RWPE1 (cell line): ENCODE data around the gene SPOP.

Experiments used
- CTCF ChIA-PET: fragments of 350-600 bp; sonication (Branson Sonifier 250); formaldehyde crosslinking; extraction: SDS; loops from one replicate; lab custom pipeline; 2021; lab: Yijun Ruan, JAX
- POLR2A ChIA-PET: fragments of 400-600 bp; formaldehyde crosslinking; extraction: SDS; loops from one replicate; lab custom pipeline; 2020; ENCODE audit warnings: antibody characterized with exemption; ENCODE audit not compliant: low non-redundant PET; lab: Yijun Ruan, JAX
- DNase-seq: peaks from one replicate; pipeline ENCODE4 v3.0.0; 2012; ENCODE audit warnings: low spot score
- H3K27ac ChIP-seq: fragments of 450-650 bp; 2 replicates; pipeline ENCODE4 v1.5.1; 2017
- CTCF ChIP-seq: fragments of 450-650 bp; conservative IDR thresholded peaks from 2 replicates; pipeline ENCODE4 v1.5.1; 2017; ENCODE audit warnings: low read depth, mild to moderate bottlenecking

Gene SPOP

GRCh38 chr17:49692751-49693150 lies 14.9 kb upstream of the SPOP start:
- CTCF ChIA-PET = interaction anchor here (0.6 kb wide), 1 partner anchor 31 kb away, joined by 3 read pairs; no protein-coding TSS in a partner anchor
- POLR2A ChIA-PET = no interaction called here
- DNase-seq = no peak
- H3K27ac ChIP-seq = no peak overlapping the region
- TF ChIP-seq CTCF = no peak

DNA sequence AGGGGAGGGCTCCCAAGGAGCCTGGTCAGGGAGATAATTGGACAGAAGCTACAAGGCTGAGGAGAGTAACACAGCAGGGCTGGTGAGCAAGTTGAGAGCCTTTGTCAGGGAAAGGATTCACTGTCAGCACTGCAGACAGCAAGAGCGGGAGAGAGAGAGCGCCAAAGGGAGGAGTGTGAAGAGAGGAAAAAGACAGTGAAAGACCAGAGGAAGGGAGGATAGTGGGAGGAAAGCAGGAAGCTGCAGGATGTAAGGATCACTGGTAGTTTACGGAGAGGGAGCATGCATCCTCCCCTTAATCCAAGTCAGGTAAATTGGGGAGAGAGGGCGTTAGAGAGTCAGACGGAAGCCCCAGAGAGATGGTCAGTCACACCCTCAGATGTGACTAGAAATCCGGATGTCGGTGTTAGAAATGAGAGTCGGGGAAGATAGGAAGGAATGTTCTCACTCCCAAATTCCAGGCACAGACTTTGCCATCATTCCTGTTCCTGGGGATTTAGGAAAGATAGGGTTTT lies 13.8 kb upstream of the SPOP start:
- CTCF ChIA-PET = interaction anchor here (1.4 kb wide), 1 partner anchor 124 kb away, joined by 7 read pairs; no protein-coding TSS in a partner anchor
- POLR2A ChIA-PET = no interaction called here
- no peak for TF ChIP-seq CTCF
- H3K27ac ChIP-seq = no peak overlapping the region
- no peak for DNase-seq

GRCh38 chr17:49691086-49691676 lies 13.3 kb upstream of the SPOP start:
- ChIA-PET CTCF (interaction anchor here (1.4 kb wide), 1 partner anchor 124 kb away, joined by 7 read pairs; no protein-coding TSS in a partner anchor), POLR2A (no interaction called here)
- H3K27ac ChIP-seq = no peak overlapping the region
- TF ChIP-seq CTCF = no peak
- no peak for DNase-seq

GRCh38 chr17:49690256-49690655 lies 12.4 kb upstream of the SPOP start:
- POLR2A ChIA-PET = no interaction called here
- TF ChIP-seq CTCF = no peak
- no peak for DNase-seq
- CTCF ChIA-PET = interaction anchor here (0.6 kb wide), 1 partner anchor 114 kb away, joined by 3 read pairs; no protein-coding TSS in a partner anchor
- no peak overlapping the region for H3K27ac ChIP-seq

- no peak for DNase-seq
- TF ChIP-seq CTCF = no peak
- ChIA-PET CTCF (no interaction called here), POLR2A (no interaction called here)
- no peak overlapping the region for H3K27ac ChIP-seq
These were observed 11.0 kb upstream of the SPOP start for GRCh38 chr17:49688848-49689247.

DNA sequence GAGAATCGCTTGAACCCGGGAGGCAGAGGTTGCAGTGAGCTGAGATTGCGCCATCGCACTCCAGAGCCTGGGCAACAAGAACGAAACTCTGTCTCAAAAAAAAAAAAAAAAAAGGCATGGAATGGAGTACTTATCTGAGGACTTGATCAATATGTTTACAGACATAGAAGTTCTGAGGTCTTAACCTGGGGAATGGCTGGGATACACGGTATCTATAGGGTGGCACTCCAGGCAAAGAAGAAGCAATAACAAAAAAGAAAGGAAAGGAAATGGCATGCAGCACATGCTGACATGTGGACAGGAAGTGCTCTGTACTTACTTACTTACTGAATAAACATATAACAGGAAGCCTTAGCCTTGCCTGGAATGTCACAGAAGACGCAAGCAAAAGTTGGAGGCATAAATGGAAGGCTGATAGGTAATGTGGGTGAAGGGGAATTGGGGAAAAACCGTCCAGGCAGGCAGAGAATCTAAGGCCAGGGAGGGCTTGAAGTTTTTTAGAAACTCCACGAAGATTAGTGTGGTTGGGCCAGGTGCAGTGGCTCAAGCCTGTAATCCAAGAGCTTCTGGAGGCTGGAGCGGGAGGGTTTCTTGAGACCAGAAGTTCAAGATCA lies 10.1 kb upstream of the SPOP start:
- ChIA-PET CTCF (interaction anchor here (0.6 to 0.7 kb wide), 2 partner anchors 118 to 130 kb away, joined by 3 read pairs; no protein-coding TSS in a partner anchor), POLR2A (no interaction called here)
- DNase-seq = no peak
- no peak for TF ChIP-seq CTCF
- H3K27ac ChIP-seq = no peak overlapping the region
